K562 (cell line): ENCODE results near the gene KCNJ9. TPM values are rescaled to one million over a fixed set of nuclear protein-coding genes. Genes with fewer than 3 reads are reported as not detected.
A peak's percentile ranks its signal among the peaks of the same experiment; 100 is the strongest.

Experiments
- ATAC-seq: fragments of 200-7000 bp; cut with Tn5 transposase; 3 replicates; pipeline ENCODE4 v1.9.1; 2020; ENCODE audit warnings: moderate library complexity
- BruUV-seq: library from RNA; stranded (reverse); fragments of 400-500 nt; replicated peaks from 2 replicates; lab custom pipeline; 2021; lab: Mats Ljungman, UMichigan
- CTCF ChIA-PET: fragments of 300-600 bp; formaldehyde crosslinking; extraction: SDS; loops from one replicate; lab custom pipeline; 2021; ENCODE audit warnings: low intra/inter-chr PET ratio; lab: Yijun Ruan, JAX
- POLR2A ChIA-PET: fragments of 300-600, 350-650 bp; sonication (Branson Sonifier 250); formaldehyde crosslinking; extraction: SDS; loops from one replicate; lab custom pipeline; 2021; ENCODE audit warnings: antibody characterized with exemption, inconsistent platforms; lab: Yijun Ruan, JAX
- DNase-seq, 4 experiments: peaks; one replicate each; pipeline versions ENCODE4 v3.0.0 to v3.0.0-alpha.2; 2011 to 2018; ENCODE audit warnings: low spot score in 3 of 4, mixed read lengths in 3 of 4; ENCODE audit errors: extremely low read depth in 1 of 4
- FAIRE-seq: peaks from 2 replicates; lab custom pipeline; 2011; peaks lifted over from hg19 to GRCh38; lab: Jason Lieb, UNC
- H2AFZ ChIP-seq: 2 replicates; pipeline ENCODE4 v1.6.0; 2011; ENCODE audit warnings: low read depth, low read length, control low read depth, inconsistent platforms
- H3K27ac ChIP-seq: fragments of 200-600 bp; 3 replicates; pipeline ENCODE4 v1.8.0; 2011; ENCODE audit warnings: low read depth, mild to moderate bottlenecking, control low read depth, inconsistent platforms, low read length, moderate library complexity, mixed read lengths; ENCODE audit errors: extremely low read depth
- H3K27me3 ChIP-seq, 2 experiments: fragments of 300-600 bp in 1 of 2; 2 replicates in 1 of 2; 3 replicates in 1 of 2; pipeline versions ENCODE4 v1.6.0 to v1.8.0; 2011; ENCODE audit warnings: inconsistent platforms in 2 of 2, low read length in 2 of 2, mild to moderate bottlenecking in 1 of 2, mixed read lengths in 1 of 2, moderate library complexity in 1 of 2; ENCODE audit not compliant: control insufficient read depth in 2 of 2, insufficient read depth in 2 of 2
- H3K36me3 ChIP-seq: fragments of 300-600 bp; 3 replicates; pipeline ENCODE4 v1.8.0; 2011; ENCODE audit warnings: mild to moderate bottlenecking, low read length, inconsistent platforms; ENCODE audit not compliant: control insufficient read depth, insufficient read depth
- H3K4me1 ChIP-seq, 2 experiments: fragments of 200-600 bp in 1 of 2; replicated peaks in 1 of 2; 2 replicates in 1 of 2; 3 replicates in 1 of 2; pipeline versions ENCODE4 v1.5.1 to v1.8.0; 2011; ENCODE audit warnings: inconsistent platforms in 2 of 2, low read length in 2 of 2, mild to moderate bottlenecking in 1 of 2, mixed read lengths in 1 of 2, moderate library complexity in 1 of 2; ENCODE audit not compliant: control insufficient read depth in 2 of 2, insufficient read depth in 2 of 2
- H3K4me2 ChIP-seq: 2 replicates; pipeline ENCODE4 v1.6.1; 2011; ENCODE audit warnings: low read length, control low read depth, inconsistent platforms, mixed read lengths; ENCODE audit not compliant: insufficient read depth
- H3K4me3 ChIP-seq: fragments of 200-600 bp; sonication (generic), shearing (Covaris generic); 2 replicates; pipeline ENCODE4 v1.5.1; 2016; ENCODE audit warnings: control low read depth, inconsistent platforms
- H3K79me2 ChIP-seq: fragments of 200-600 bp; 3 replicates; pipeline ENCODE4 v1.8.0; 2011; ENCODE audit warnings: low read length, inconsistent platforms; ENCODE audit not compliant: control insufficient read depth, insufficient read depth
- H3K9ac ChIP-seq, 2 experiments: 2 replicates each; pipeline versions ENCODE4 v1.6.0 to v1.6.1; 2011; ENCODE audit warnings: low read depth in 2 of 2, low read length in 2 of 2, control low read depth in 1 of 2, inconsistent platforms in 1 of 2, mild to moderate bottlenecking in 1 of 2, mixed read lengths in 1 of 2; ENCODE audit not compliant: insufficient read depth in 1 of 2
- H3K9me1 ChIP-seq: one replicate; pipeline ENCODE4 v1.6.0; 2011; ENCODE audit warnings: inconsistent platforms, mild to moderate bottlenecking, low read length, moderate library complexity; ENCODE audit not compliant: control insufficient read depth, insufficient read depth
- H3K9me3 ChIP-seq: replicated peaks from 2 replicates; pipeline ENCODE4 v1.5.1; 2011; ENCODE audit warnings: low read depth, low read length, inconsistent platforms; ENCODE audit not compliant: control insufficient read depth, insufficient read depth
- H4K20me1 ChIP-seq: replicated peaks from 2 replicates; pipeline ENCODE4 v1.6.1; 2011; ENCODE audit warnings: low read length, inconsistent platforms, mixed read lengths; ENCODE audit not compliant: control insufficient read depth, insufficient read depth
- CEBPB ChIP-seq: fragments of 450-650 bp; IDR thresholded peaks from 2 replicates; pipeline ENCODE4 v1.6.1; 2016; ENCODE audit warnings: missing genetic modification characterization, missing compliant biosample characterization
- CEBPG ChIP-seq, 3 experiments: fragments of 200-800 bp in 1 of 3; sonication (Bioruptor generic) in 1 of 3; sonication (generic) in 1 of 3; formaldehyde crosslinking in 1 of 3; IDR thresholded peaks in 2 of 3; conservative IDR thresholded peaks in 1 of 3; 2 replicates each; pipeline versions ENCODE4 v1.6.1 to v1.8.0; 2016 to 2022; ENCODE audit warnings: missing compliant biosample characterization in 2 of 3, missing genetic modification characterization in 2 of 3, mild to moderate bottlenecking in 1 of 3, missing genetic modification reagents in 1 of 3
- NFATC3 ChIP-seq: fragments of 450-650 bp; IDR thresholded peaks from 2 replicates; pipeline ENCODE4 v1.6.1; 2017; ENCODE audit warnings: mild to moderate bottlenecking
- SMARCB1 ChIP-seq: IDR thresholded peaks from 2 replicates; pipeline ENCODE4 v1.6.1; 2011; ENCODE audit warnings: improper control_type of control experiment, low read depth; ENCODE audit not compliant: insufficient read length
- ZBTB7A ChIP-seq: IDR thresholded peaks from 2 replicates; pipeline ENCODE4 v1.6.1; 2011; ENCODE audit warnings: low read depth, mild to moderate bottlenecking, low read length, moderate library complexity, borderline replicate concordance; ENCODE audit not compliant: control insufficient read depth
- WGBS: fragments of 100-300 bp; shearing (Covaris generic); methylation state at CpG from one replicate; pipeline ENCODE4 v1.1.6; 2016; ENCODE audit warnings: low coverage, mixed read lengths; ENCODE audit not compliant: insufficient coverage; ENCODE audit errors: missing lambda C conversion rate; 5-methylcytosine and 5-hydroxymethylcytosine counted together
- in situ Hi-C: fragments of 300-500 bp; cut with MboI; formaldehyde crosslinking; loops from 4 replicates; pipeline ENCODE4 v1.15.0; 2018; ENCODE audit warnings: inconsistent platforms, mixed read lengths
- intact Hi-C: fragments of 100-400 bp; cut with micrococcal nuclease; formaldehyde crosslinking; loops from 2 replicates; pipeline ENCODE4 v1.14.2; 2022
- polyA plus RNA-seq, 8 experiments: library from polyadenylated mRNA; depleted of rRNA in 4 of 8; stranded (reverse) in 5 of 8; unstranded in 3 of 8; fragments of >200 nt; fragmentation: Nextera tagmentation in 2 of 8; fragmentation: Illumina TruSeq in 1 of 8; extraction: Ambion mirVana in 2 of 8; extraction: Trizol in 1 of 8; gene quantifications; 2 replicates each; pipeline versions ENCODE4 v1.2.1 to v1.2.3, GENCODE V29; 2011 to 2014; ENCODE audit warnings: inconsistent platforms in 1 of 8, missing spikeins in 1 of 8
- total RNA-seq, 7 experiments: library from RNA; depleted of rRNA in 6 of 7; stranded (reverse); fragments of >200 nt in 6 of 7; fragmentation: Illumina TruSeq in 2 of 7; extraction: Trizol in 2 of 7; gene quantifications; 2 replicates each; pipeline versions ENCODE4 v1.2.1 to v1.2.3, GENCODE V29; 2011 to 2021; ENCODE audit warnings: low replicate concordance in 1 of 7
- TF ChIP-seq, protein P1 (sequence below), 2 experiments: fragments of 450-650 bp in 1 of 2; sonication (generic) in 1 of 2; formaldehyde crosslinking in 1 of 2; IDR thresholded peaks in 1 of 2; conservative IDR thresholded peaks in 1 of 2; 2 replicates each; pipeline versions ENCODE4 v1.6.1 to v1.8.1; 2016 to 2023; ENCODE audit warnings: mild to moderate bottlenecking in 2 of 2, moderate library complexity in 2 of 2, inconsistent platforms in 1 of 2, missing genetic modification reagents in 1 of 2
- TF ChIP-seq, protein P2 (sequence below): fragments of 450-650 bp; IDR thresholded peaks from 2 replicates; pipeline ENCODE4 v1.6.1; 2016; ENCODE audit warnings: borderline replicate concordance

Gene KCNJ9
- total and polyA plus RNA-seq, 9 of the 15 experiments (the other 6 are each of a cell fraction or from before 2014, with no cell fraction given), result not detected

DNA sequence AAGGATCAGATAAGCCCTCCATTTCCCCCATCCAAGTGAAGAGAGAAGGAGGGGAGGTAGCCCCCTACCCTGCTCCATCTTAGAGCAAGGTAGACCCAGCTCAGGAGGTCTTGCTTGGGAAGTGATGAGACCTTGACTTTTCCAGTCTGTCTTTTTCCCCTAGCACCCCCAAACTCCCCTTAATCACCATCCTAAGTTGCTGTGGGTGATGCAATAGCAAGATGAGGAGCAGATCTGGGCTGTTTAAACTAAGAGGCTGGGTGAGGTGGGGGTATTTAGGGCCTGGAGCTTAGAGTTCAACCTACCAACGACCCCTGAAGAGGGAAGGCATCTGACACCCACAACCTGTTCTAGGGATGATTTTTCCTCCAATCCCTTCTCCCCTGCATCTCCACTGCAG is 36.0 kb downstream of the KCNJ9 start:
- BruUV-seq, result no TSS peak
- ChIA-PET CTCF (no interaction called here), POLR2A (no interaction called here)
- Histone ChIP-seq H3K4me1 (no peaks in the 10 kb centered on the region; a peak in 1 of 5 replicates), H3K27me3 (peaks cover 29 to 61% of the 10 kb centered on the region in 2 experiments), H2AFZ (no peak overlapping the region), H3K27ac (no peak overlapping the region), H3K4me2 (no peak overlapping the region), H3K79me2 (no peaks in the 10 kb centered on the region), H3K4me3 (no peak overlapping the region), H3K9ac (no peak overlapping the region), H4K20me1 (no peaks in the 10 kb centered on the region), H3K9me3 (no peaks in the 10 kb centered on the region), H3K36me3 (no peaks in the 10 kb centered on the region), H3K9me1 (no peaks in the 10 kb centered on the region)
- ATAC-seq (no peak), FAIRE-seq (no peak), DNase-seq (no peak)
- in situ Hi-C loops (no loop called here), intact Hi-C loops (no loop called here)
- WGBS, result 0% methylated on average over 1 of the region's 1 CpG
- TF ChIP-seq, protein P1, sequence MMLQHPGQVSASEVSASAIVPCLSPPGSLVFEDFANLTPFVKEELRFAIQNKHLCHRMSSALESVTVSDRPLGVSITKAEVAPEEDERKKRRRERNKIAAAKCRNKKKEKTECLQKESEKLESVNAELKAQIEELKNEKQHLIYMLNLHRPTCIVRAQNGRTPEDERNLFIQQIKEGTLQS (IDR thresholded peaks at IDR 0.05), result peak; percentile 67; the same call in 1 of the 2 replicates
- TF ChIP-seq, protein P1 (CRISPR knock-in tag; conservative IDR thresholded peaks at IDR 0.05), result no peak
- TF ChIP-seq CEBPB (tag) (0 out of 2 replicates have a peak, but pooled peaks have one; percentile 11), NFATC3 (no peak), ZBTB7A (no peak), CEBPG (CRISPR knock-in tag; IDR thresholded peaks at IDR 0.05) (peak; percentile 52), CEBPG (tag; conservative IDR thresholded peaks at IDR 0.05 in 1 of 2, IDR thresholded peaks at IDR 0.05 in 1 of 2) (peak; percentile 65 to 68), SMARCB1 (no peak)
- TF ChIP-seq, protein P2, sequence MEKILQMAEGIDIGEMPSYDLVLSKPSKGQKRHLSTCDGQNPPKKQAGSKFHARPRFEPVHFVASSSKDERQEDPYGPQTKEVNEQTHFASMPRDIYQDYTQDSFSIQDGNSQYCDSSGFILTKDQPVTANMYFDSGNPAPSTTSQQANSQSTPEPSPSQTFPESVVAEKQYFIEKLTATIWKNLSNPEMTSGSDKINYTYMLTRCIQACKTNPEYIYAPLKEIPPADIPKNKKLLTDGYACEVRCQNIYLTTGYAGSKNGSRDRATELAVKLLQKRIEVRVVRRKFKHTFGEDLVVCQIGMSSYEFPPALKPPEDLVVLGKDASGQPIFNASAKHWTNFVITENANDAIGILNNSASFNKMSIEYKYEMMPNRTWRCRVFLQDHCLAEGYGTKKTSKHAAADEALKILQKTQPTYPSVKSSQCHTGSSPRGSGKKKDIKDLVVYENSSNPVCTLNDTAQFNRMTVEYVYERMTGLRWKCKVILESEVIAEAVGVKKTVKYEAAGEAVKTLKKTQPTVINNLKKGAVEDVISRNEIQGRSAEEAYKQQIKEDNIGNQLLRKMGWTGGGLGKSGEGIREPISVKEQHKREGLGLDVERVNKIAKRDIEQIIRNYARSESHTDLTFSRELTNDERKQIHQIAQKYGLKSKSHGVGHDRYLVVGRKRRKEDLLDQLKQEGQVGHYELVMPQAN, result no peak
